HepG2 (cell line): ENCODE data around the gene GRHL1. TPM values are rescaled to one million over a fixed set of nuclear protein-coding genes. Genes with fewer than 3 reads are reported as not detected.

Source experiments
- ATF7-NPFF ChIP-seq: sonication (generic); formaldehyde crosslinking; IDR thresholded peaks from 2 replicates; pipeline ENCODE4 v1.8.1; 2023; ENCODE audit warnings: mild to moderate bottlenecking, low read depth, missing genetic modification reagents, moderate library complexity
- HNF4A ChIP-seq: sonication (generic); formaldehyde crosslinking; IDR thresholded peaks from 2 replicates; pipeline ENCODE4 v1.4.0; 2020; ENCODE audit warnings: missing genetic modification reagents
- MAZ ChIP-seq, 2 experiments: sonication (generic) in 1 of 2; formaldehyde crosslinking in 1 of 2; IDR thresholded peaks; 2 replicates each; pipeline versions ENCODE4 v1.5.0 to v1.6.1; 2012 to 2020; ENCODE audit warnings: low read depth in 2 of 2, mild to moderate bottlenecking in 2 of 2, borderline replicate concordance in 1 of 2, improper control_type of control experiment in 1 of 2, low read length in 1 of 2, missing genetic modification reagents in 1 of 2, moderate library complexity in 1 of 2
- MYNN ChIP-seq: sonication (generic); formaldehyde crosslinking; IDR thresholded peaks from 2 replicates; pipeline ENCODE4 v1.4.0; 2020; ENCODE audit warnings: mild to moderate bottlenecking, low read depth, missing genetic modification reagents
- SKI ChIP-seq: fragments of 450-650 bp; IDR thresholded peaks from one replicate; pipeline ENCODE4 v1.6.1; 2018; ENCODE audit warnings: mild to moderate bottlenecking; ENCODE audit not compliant: partially characterized antibody
- THAP11 ChIP-seq: IDR thresholded peaks from 2 replicates; pipeline ENCODE4 v1.6.1; 2016; ENCODE audit warnings: missing biosample characterization, missing genetic modification reagents
- ZMAT3 ChIP-seq: sonication (generic); formaldehyde crosslinking; conservative IDR thresholded peaks from 2 replicates; pipeline ENCODE4 v1.7.0; 2021; ENCODE audit warnings: missing genetic modification reagents
- ZNF225 ChIP-seq: sonication (generic); formaldehyde crosslinking; IDR thresholded peaks from 2 replicates; pipeline ENCODE4 v1.4.0; 2020; ENCODE audit warnings: mild to moderate bottlenecking, missing genetic modification reagents
- ZNF24 ChIP-seq: fragments of 450-650 bp; IDR thresholded peaks from 2 replicates; pipeline ENCODE4 v1.6.1; 2017; ENCODE audit warnings: antibody characterized with exemption, mild to moderate bottlenecking
- ZNF275 ChIP-seq: sonication (generic); formaldehyde crosslinking; IDR thresholded peaks from 2 replicates; pipeline ENCODE4 v1.8.0; 2022; ENCODE audit warnings: missing genetic modification reagents, mild to moderate bottlenecking, inconsistent platforms, borderline replicate concordance
- ZNF326 ChIP-seq: sonication (generic); formaldehyde crosslinking; IDR thresholded peaks from 2 replicates; pipeline ENCODE4 v1.4.0; 2020; ENCODE audit warnings: missing genetic modification reagents, borderline replicate concordance
- ZNF33A ChIP-seq: sonication (generic); formaldehyde crosslinking; IDR thresholded peaks from 2 replicates; pipeline ENCODE4 v1.5.1; 2020; ENCODE audit warnings: missing genetic modification reagents, mild to moderate bottlenecking, moderate library complexity, borderline replicate concordance
- ZNF552 ChIP-seq: sonication (generic); formaldehyde crosslinking; IDR thresholded peaks from 2 replicates; pipeline ENCODE4 v1.9.0; 2022; ENCODE audit warnings: missing genetic modification reagents, mild to moderate bottlenecking, borderline replicate concordance
- ZNF558 ChIP-seq: sonication (generic); formaldehyde crosslinking; IDR thresholded peaks from 2 replicates; pipeline ENCODE4 v1.9.0; 2022; ENCODE audit warnings: mild to moderate bottlenecking, missing genetic modification reagents, borderline replicate concordance
- ZNF709 ChIP-seq: sonication (generic); formaldehyde crosslinking; IDR thresholded peaks from 2 replicates; pipeline ENCODE4 v1.5.0; 2020; ENCODE audit warnings: mild to moderate bottlenecking, missing genetic modification reagents
- ZSCAN30 ChIP-seq: sonication (generic); formaldehyde crosslinking; IDR thresholded peaks from 2 replicates; pipeline ENCODE4 v1.5.0; 2020; ENCODE audit warnings: mild to moderate bottlenecking, missing genetic modification reagents
- polyA plus RNA-seq, 8 experiments: library from polyadenylated mRNA; depleted of rRNA in 3 of 8; stranded (reverse) in 7 of 8; unstranded in 1 of 8; fragments of >200 nt; fragmentation: Illumina TruSeq in 4 of 8; extraction: Trizol in 4 of 8; gene quantifications; 2 replicates each; pipeline versions ENCODE4 v1.2.1 to v1.2.3, GENCODE V29; 2011 to 2016; ENCODE audit warnings: low read depth in 4 of 8, missing spikeins in 1 of 8, mixed read lengths in 1 of 8; ENCODE audit not compliant: insufficient read depth in 1 of 8
- total RNA-seq, 5 experiments: library from RNA; depleted of rRNA; stranded (reverse); fragments of >200 nt; fragmentation: Illumina TruSeq; extraction: Trizol; gene quantifications; 2 replicates each; pipeline ENCODE4 v1.2.3, GENCODE V29; 2016; ENCODE audit warnings: low read depth in 1 of 5
- TF ChIP-seq, protein P1 (sequence below): sonication (generic); formaldehyde crosslinking; IDR thresholded peaks from 2 replicates; pipeline ENCODE4 v1.5.1; 2020; ENCODE audit warnings: missing genetic modification reagents, mild to moderate bottlenecking, borderline replicate concordance
- TF ChIP-seq, protein P2 (sequence below): sonication (generic); formaldehyde crosslinking; IDR thresholded peaks from 2 replicates; pipeline ENCODE4 v1.4.0; 2020; ENCODE audit warnings: missing genetic modification reagents
- TF ChIP-seq, protein P3 (sequence below): sonication (generic); formaldehyde crosslinking; IDR thresholded peaks from 2 replicates; pipeline ENCODE4; 2020; ENCODE audit warnings: missing genetic modification reagents, mild to moderate bottlenecking, borderline replicate concordance
- TF ChIP-seq, protein P4 (sequence below): sonication (generic); formaldehyde crosslinking; IDR thresholded peaks from 2 replicates; pipeline ENCODE4 v1.5.0; 2020; ENCODE audit warnings: mild to moderate bottlenecking, missing genetic modification reagents

The GRHL1 gene
- total and polyA plus RNA-seq, 2 of the 13 experiments (the other 11 are each of a cell fraction or from before 2014, with no cell fraction given) = 9.3 to 12.0 TPM

DNA sequence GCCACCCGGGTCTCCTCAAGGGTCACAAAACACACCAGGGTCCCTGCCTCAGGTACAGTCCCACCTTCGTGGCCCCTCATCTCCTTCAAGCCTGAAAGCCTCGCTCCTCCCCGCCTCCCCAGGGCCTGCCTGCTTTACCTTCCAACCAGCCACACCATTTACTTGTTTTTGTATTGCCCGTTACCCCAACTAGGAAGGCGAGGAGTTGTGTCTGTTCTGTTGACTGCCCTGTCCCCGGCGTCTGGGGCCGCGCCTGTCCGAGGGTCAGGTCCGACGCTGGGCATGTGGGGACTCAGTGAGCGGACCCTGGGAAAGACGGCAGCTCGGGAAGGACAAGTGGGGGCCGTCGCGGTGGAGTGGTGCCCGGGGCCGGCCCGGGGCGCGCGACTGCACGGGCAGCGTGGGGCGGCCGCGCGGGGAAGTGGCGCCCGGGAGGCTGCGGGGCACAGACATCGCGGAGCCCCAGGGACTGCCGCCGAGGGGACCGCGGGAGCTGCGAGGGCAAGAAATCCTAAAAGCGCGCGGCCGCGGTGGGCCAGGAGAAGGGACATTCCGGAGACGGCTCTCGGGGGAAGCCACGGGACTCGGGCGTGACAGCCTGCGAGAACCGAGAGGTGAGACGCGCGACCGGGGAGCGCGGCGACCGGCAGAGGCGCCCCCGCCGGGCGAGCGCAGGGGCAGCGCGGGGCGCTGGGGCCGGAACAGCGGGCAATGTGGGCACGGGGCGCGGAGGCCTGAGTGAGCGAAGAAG, 797 bp upstream of the GRHL1 start (continued):
- no peak for TF ChIP-seq THAP11 (CRISPR knock-in tag)
- peak; percentile 71; the same call in 1 of the 2 replicates for TF ChIP-seq ATF7-NPFF
- no peak for TF ChIP-seq MAZ (IDR thresholded peaks at IDR 0.05; ENCODE audit: borderline replicate concordance, low read depth, low read length)
- no peak for TF ChIP-seq MAZ (CRISPR knock-in tag; IDR thresholded peaks at IDR 0.05; ENCODE audit: low read depth)
- no peak for TF ChIP-seq ZNF558 (CRISPR knock-in tag)
- no peak for TF ChIP-seq ZNF326 (CRISPR knock-in tag)
- TF ChIP-seq SKI = peak; percentile 27
- no peak for TF ChIP-seq ZNF33A (CRISPR knock-in tag)
- TF ChIP-seq, protein P1, sequence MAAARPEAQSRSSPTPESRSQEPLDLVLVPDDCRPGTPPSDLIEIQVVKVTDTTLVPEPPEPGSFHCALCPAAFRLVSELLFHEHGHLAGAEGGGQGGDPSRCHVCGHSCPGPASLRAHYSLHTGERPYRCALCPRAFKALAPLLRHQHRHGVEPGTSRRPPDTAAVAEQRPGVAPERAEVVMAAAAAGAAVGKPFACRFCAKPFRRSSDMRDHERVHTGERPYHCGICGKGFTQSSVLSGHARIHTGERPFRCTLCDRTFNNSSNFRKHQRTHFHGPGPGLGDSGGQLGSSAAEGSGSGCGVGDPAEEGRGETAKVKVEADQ (CRISPR knock-in tag) = peak; percentile 36
- no peak for TF ChIP-seq ZNF709
- no peak for TF ChIP-seq MYNN (CRISPR knock-in tag)
- TF ChIP-seq, protein P2, sequence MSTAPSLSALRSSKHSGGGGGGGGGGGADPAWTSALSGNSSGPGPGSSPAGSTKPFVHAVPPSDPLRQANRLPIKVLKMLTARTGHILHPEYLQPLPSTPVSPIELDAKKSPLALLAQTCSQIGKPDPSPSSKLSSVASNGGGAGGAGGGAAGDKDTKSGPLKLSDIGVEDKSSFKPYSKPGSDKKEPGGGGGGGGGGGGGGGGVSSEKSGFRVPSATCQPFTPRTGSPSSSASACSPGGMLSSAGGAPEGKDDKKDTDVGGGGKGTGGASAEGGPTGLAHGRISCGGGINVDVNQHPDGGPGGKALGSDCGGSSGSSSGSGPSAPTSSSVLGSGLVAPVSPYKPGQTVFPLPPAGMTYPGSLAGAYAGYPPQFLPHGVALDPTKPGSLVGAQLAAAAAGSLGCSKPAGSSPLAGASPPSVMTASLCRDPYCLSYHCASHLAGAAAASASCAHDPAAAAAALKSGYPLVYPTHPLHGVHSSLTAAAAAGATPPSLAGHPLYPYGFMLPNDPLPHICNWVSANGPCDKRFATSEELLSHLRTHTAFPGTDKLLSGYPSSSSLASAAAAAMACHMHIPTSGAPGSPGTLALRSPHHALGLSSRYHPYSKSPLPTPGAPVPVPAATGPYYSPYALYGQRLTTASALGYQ = 0 out of 2 replicates have a peak, but pooled peaks have one; percentile 28
- TF ChIP-seq ZNF552 = no peak
- 0 out of 2 replicates have a peak, but pooled peaks have one; percentile 51 for TF ChIP-seq ZNF225 (CRISPR knock-in tag)
- peak; percentile 9; the same call in 1 of the 2 replicates for TF ChIP-seq HNF4A (CRISPR knock-in tag)
- no peak for TF ChIP-seq ZNF24
- TF ChIP-seq, protein P3, sequence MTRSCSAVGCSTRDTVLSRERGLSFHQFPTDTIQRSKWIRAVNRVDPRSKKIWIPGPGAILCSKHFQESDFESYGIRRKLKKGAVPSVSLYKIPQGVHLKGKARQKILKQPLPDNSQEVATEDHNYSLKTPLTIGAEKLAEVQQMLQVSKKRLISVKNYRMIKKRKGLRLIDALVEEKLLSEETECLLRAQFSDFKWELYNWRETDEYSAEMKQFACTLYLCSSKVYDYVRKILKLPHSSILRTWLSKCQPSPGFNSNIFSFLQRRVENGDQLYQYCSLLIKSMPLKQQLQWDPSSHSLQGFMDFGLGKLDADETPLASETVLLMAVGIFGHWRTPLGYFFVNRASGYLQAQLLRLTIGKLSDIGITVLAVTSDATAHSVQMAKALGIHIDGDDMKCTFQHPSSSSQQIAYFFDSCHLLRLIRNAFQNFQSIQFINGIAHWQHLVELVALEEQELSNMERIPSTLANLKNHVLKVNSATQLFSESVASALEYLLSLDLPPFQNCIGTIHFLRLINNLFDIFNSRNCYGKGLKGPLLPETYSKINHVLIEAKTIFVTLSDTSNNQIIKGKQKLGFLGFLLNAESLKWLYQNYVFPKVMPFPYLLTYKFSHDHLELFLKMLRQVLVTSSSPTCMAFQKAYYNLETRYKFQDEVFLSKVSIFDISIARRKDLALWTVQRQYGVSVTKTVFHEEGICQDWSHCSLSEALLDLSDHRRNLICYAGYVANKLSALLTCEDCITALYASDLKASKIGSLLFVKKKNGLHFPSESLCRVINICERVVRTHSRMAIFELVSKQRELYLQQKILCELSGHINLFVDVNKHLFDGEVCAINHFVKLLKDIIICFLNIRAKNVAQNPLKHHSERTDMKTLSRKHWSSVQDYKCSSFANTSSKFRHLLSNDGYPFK (CRISPR knock-in tag) = no peak
- TF ChIP-seq ZNF275 = no peak
- TF ChIP-seq, protein P4, sequence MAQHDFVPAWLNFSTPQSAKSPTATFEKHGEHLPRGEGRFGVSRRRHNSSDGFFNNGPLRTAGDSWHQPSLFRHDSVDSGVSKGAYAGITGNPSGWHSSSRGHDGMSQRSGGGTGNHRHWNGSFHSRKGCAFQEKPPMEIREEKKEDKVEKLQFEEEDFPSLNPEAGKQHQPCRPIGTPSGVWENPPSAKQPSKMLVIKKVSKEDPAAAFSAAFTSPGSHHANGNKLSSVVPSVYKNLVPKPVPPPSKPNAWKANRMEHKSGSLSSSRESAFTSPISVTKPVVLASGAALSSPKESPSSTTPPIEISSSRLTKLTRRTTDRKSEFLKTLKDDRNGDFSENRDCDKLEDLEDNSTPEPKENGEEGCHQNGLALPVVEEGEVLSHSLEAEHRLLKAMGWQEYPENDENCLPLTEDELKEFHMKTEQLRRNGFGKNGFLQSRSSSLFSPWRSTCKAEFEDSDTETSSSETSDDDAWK (CRISPR knock-in tag) = no peak
- no peak for TF ChIP-seq ZMAT3
- TF ChIP-seq ZSCAN30 (CRISPR knock-in tag) = no peak
